Stimulated activated CD4-positive, alpha-beta T cell treated with anti-CD3 and anti-CD28 coated beads, TNF-alpha, amount 100 ng/mL, for 1 hour (primary cell): Measurements from ENCODE around the gene KCTD10.
"Not testable (repeated sequence)": the region's sequence is repeated elsewhere in the genome, so short reads cannot be mapped to it uniquely, and the experiment has no call there.

ENCODE experiments used
- DNase-seq, 3 donors: peaks; one replicate each; pipeline ENCODE4 v3.0.0-alpha.2; 2020; ENCODE audit warnings: low read depth in 3 of 3, low spot score in 1 of 3

Gene KCTD10

GRCh38 chr12:109450980-109451379 is 26.1 kb downstream of the KCTD10 start:
- DNase-seq, result no peak

- no peak for DNase-seq
These were observed 27.1 kb downstream of the KCTD10 start for GRCh38 chr12:109449845-109450532.

- DNase-seq, result no peak
These were observed 28.3 kb downstream of the KCTD10 start for GRCh38 chr12:109448707-109449390.

- no peak for DNase-seq
These were observed 28.8 kb downstream of the KCTD10 start for GRCh38 chr12:109448272-109448671.

- no peak for DNase-seq
These were observed 29.6 kb downstream of the KCTD10 start for GRCh38 chr12:109447482-109447881.

GRCh38 chr12:109446869-109447268 is 30.2 kb downstream of the KCTD10 start:
- DNase-seq, result no peak

GRCh38 chr12:109445191-109445609 is 31.9 kb downstream of the KCTD10 start:
- no peak for DNase-seq

GRCh38 chr12:109444259-109444658 is 32.8 kb downstream of the KCTD10 start:
- DNase-seq, result no peak

- no peak for DNase-seq
These were observed 33.3 kb downstream of the KCTD10 start for GRCh38 chr12:109443794-109444193.

GRCh38 chr12:109440851-109441490 is 36.1 kb downstream of the KCTD10 start:
- DNase-seq, result no peak

- not testable (repeated sequence) for DNase-seq
These were observed 37.1 kb downstream of the KCTD10 start for GRCh38 chr12:109439951-109440350.

- no peak for DNase-seq
These were observed 37.9 kb downstream of the KCTD10 start for GRCh38 chr12:109439181-109439580.

- no peak for DNase-seq
These were observed 40.9 kb downstream of the KCTD10 start for GRCh38 chr12:109436188-109436560.

GRCh38 chr12:109435428-109436187 is 41.5 kb downstream of the KCTD10 start:
- DNase-seq, result no peak

GRCh38 chr12:109434582-109434981 is 42.5 kb downstream of the KCTD10 start:
- DNase-seq, result no peak

- no peak for DNase-seq
These were observed 43.5 kb downstream of the KCTD10 start for GRCh38 chr12:109433618-109434017.

- DNase-seq, result peak; percentile 31 to 64 (median 35)
These were observed 44.2 kb downstream of the KCTD10 start for GRCh38 chr12:109432842-109433304.

GRCh38 chr12:109432431-109432830 is 44.7 kb downstream of the KCTD10 start:
- DNase-seq, result no peak

- no peak for DNase-seq
These were observed 46.9 kb downstream of the KCTD10 start for GRCh38 chr12:109430244-109430643.

- not testable (repeated sequence) for DNase-seq
These were observed 48.3 kb downstream of the KCTD10 start for GRCh38 chr12:109428804-109429203.

GRCh38 chr12:109428037-109428629 is 49.0 kb downstream of the KCTD10 start:
- peak; percentile 26 to 64 (median 40) for DNase-seq
